ENCODE measurements around the gene GAS2L2. TPM values are rescaled to one million over a fixed set of nuclear protein-coding genes. Genes with fewer than 3 reads are reported as not detected.

The GAS2L2 gene
- total and polyA plus RNA-seq, 2 of the 8 experiments (the other 6 are each of a cell fraction or from before 2014, with no cell fraction given) = 0.09 to 0.13 TPM

DNA sequence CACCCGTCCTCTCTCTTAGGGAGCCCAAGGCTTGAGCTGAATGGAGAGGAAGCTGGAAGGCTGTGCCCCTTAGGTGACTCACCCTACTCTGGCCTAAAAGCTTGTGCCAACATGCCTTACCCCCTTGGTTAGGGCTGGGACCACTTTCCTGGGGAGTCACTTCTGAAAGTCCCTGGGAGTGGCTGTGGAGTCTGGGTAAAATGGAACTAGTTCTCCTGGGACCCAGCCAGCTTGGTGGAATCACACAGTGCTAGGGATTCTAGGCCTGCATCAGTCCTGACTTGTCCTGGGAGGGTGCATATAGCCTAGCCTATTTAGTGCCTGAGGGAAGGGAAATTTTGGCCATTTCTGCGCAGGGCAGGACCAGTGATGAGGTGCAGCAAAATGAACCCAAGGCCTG, 31.9 kb upstream of the GAS2L2 start:
- no peak overlapping the region for H4K5ac ChIP-seq (ENCODE audit: insufficient read length, low read depth, low read length)
- no peak overlapping the region for H3K14ac ChIP-seq (ENCODE audit: insufficient read length)
- no peak overlapping the region for H2AFZ ChIP-seq (ENCODE audit: low read length)
- no peak overlapping the region for H2BK120ac ChIP-seq (replicated peaks; ENCODE audit: low read depth, low read length)
- POLR2A ChIA-PET (ENCODE audit: partially characterized antibody) = interaction anchor here (0.7 to 1.6 kb wide), 3 partner anchors 19 to 43 kb away, joined by 3 read pairs; no protein-coding TSS in a partner anchor
- DNase-seq (ENCODE audit: low read depth in 1 of 2, low spot score in 2 of 2) = no peak
- H3K36me3 ChIP-seq (ENCODE audit: control insufficient read depth in 2 of 4, insufficient read depth in 4 of 4, low read length in 3 of 4) = no peaks in the 10 kb centered on the region; a peak in 1 of 8 replicates
- no peak overlapping the region for H4K8ac ChIP-seq (ENCODE audit: extremely low read depth, insufficient read depth, low read length)
- H3K18ac ChIP-seq (ENCODE audit: extremely low read depth, low read length) = no peak overlapping the region
- H2BK12ac ChIP-seq (ENCODE audit: low read depth, low read length) = no peak overlapping the region
- H3K9ac ChIP-seq (replicated peaks in 1 of 4; ENCODE audit: extremely low read depth in 1 of 4, low read depth in 3 of 4, low read length in 3 of 4) = no peak overlapping the region
- no peaks in the 10 kb centered on the region for H3K79me1 ChIP-seq (ENCODE audit: low read depth, low read length)
- peaks cover 0 to 4% (median 0%) of the 10 kb centered on the region in 4 experiments; a peak in 2 of 7 replicates for H3K27me3 ChIP-seq (replicated peaks in 1 of 4; ENCODE audit: control insufficient read depth in 3 of 4, extremely low read depth in 1 of 4, insufficient read depth in 3 of 4, low read length in 3 of 4)
- H3K27ac ChIP-seq (ENCODE audit: low read depth, low read length) = no peak overlapping the region
- no peak overlapping the region for H2BK15ac ChIP-seq (ENCODE audit: low read length)
- no peaks in the 10 kb centered on the region for H3K23me2 ChIP-seq (ENCODE audit: low read depth, low read length)
- H3K56ac ChIP-seq (replicated peaks; ENCODE audit: insufficient read length, low read depth, low read length) = no peak overlapping the region
- no peaks in the 10 kb centered on the region for H3K79me2 ChIP-seq (ENCODE audit: control insufficient read depth in 1 of 2, insufficient read depth in 2 of 2, low read length in 2 of 2)
- H3K4me3 ChIP-seq (ENCODE audit: extremely low read depth in 1 of 4, insufficient read depth in 2 of 4, low read depth in 3 of 4, low read length in 4 of 4) = no peak overlapping the region
- no peak for FAIRE-seq
- H2BK5ac ChIP-seq (ENCODE audit: low read depth, low read length) = no peak overlapping the region
- no peak overlapping the region for H3K4ac ChIP-seq (replicated peaks; ENCODE audit: insufficient read length, low read depth, low read length)
- TF ChIP-seq NANOG (IDR thresholded peaks at IDR 0.05; ENCODE audit: insufficient read depth, low read depth, low read length, poor library complexity, severe bottlenecking) = no peak
- TF ChIP-seq SP2 (IDR thresholded peaks at IDR 0.05; ENCODE audit: low read length) = no peak
- TF ChIP-seq CREB1 (IDR thresholded peaks at IDR 0.05) = no peak
- no peak for TF ChIP-seq ZNF274 (IDR thresholded peaks at IDR 0.05; ENCODE audit: borderline replicate concordance, extremely low read depth, low read length)
- no peak for TF ChIP-seq FOSL1 (IDR thresholded peaks at IDR 0.05; ENCODE audit: insufficient read depth, low read depth, low read length)
- no peak for TF ChIP-seq YY1 (IDR thresholded peaks at IDR 0.05; ENCODE audit: low read depth, low read length)
- no peak for TF ChIP-seq EGR1 (IDR thresholded peaks at IDR 0.05; ENCODE audit: borderline replicate concordance, low read depth, low read length)
- no peak for TF ChIP-seq TEAD4 (IDR thresholded peaks at IDR 0.05; ENCODE audit: low read depth, low read length)
- no peak for TF ChIP-seq TCF12 (IDR thresholded peaks at IDR 0.05; ENCODE audit: low read depth, low read length)
- H2AK5ac ChIP-seq (ENCODE audit: low read depth, low read length) = no peak overlapping the region
- H3K23ac ChIP-seq (ENCODE audit: insufficient read length) = no peak overlapping the region
- no peaks in the 10 kb centered on the region for H3K9me3 ChIP-seq (ENCODE audit: insufficient read depth in 2 of 2, low read depth in 1 of 2, low read length in 1 of 2)
- CTCF ChIA-PET (ENCODE audit: partially characterized antibody) = interaction anchor here (0.8 to 17.5 kb wide), 5 partner anchors 18 to 232 kb away, joined by 3 to 247 read pairs (median 4); no protein-coding TSS in a partner anchor
- no peak overlapping the region for H4K91ac ChIP-seq (replicated peaks; ENCODE audit: insufficient read length, low read length)
- no peaks in the 10 kb centered on the region for H4K20me1 ChIP-seq (replicated peaks in 1 of 2; ENCODE audit: control insufficient read depth in 1 of 2, insufficient read depth in 2 of 2, low read length in 2 of 2)
- H3K4me1 ChIP-seq (replicated peaks in 1 of 4; ENCODE audit: control insufficient read depth in 3 of 4, insufficient read depth in 4 of 4, low read length in 3 of 4) = peaks cover 0 to 2% (median 0%) of the 10 kb centered on the region in 4 experiments; a peak in 1 of 7 replicates
- 81% methylated on average over 2 of the region's 2 CpGs; no CpG with 5 or more reads in 1 of the 2 experiments for WGBS, 2 experiments (ENCODE audit: extremely low coverage in 1 of 2, insufficient coverage in 1 of 2, insufficient read length in 1 of 2, insufficient replicate concordance in 2 of 2, low coverage in 1 of 2, low lambda C conversion rate in 2 of 2, missing lambda C conversion rate in 1 of 2)
- no peak overlapping the region for H2BK20ac ChIP-seq (ENCODE audit: low read length)
- no peak overlapping the region for H3K4me2 ChIP-seq (ENCODE audit: insufficient read depth in 1 of 2, low read depth in 2 of 2, low read length in 2 of 2)
